WERI-Rb-1 (cell line): Measurements from ENCODE around the gene DENND1B.

Experiments
- DNase-seq: peaks from one replicate; pipeline ENCODE4 v3.0.0-alpha.2; 2020
- H3K27ac ChIP-seq: fragments of 250-450 bp; sonication (Bioruptor Pico); 2 replicates; pipeline ENCODE4 v1.5.1; 2020; ENCODE audit warnings: mild to moderate bottlenecking, moderate library complexity
- H3K27me3 ChIP-seq: fragments of 250-450 bp; sonication (Bioruptor Pico); 2 replicates; pipeline ENCODE4 v1.5.1; 2021; ENCODE audit warnings: mild to moderate bottlenecking, low read depth, moderate library complexity; ENCODE audit not compliant: insufficient read depth, severe bottlenecking
- H3K36me3 ChIP-seq: fragments of 250-450 bp; sonication (Bioruptor Pico); 2 replicates; pipeline ENCODE4 v1.5.1; 2020; ENCODE audit warnings: mild to moderate bottlenecking, moderate library complexity
- H3K4me3 ChIP-seq: 2 replicates; pipeline ENCODE4 v1.5.1; 2011; ENCODE audit warnings: low read depth, mild to moderate bottlenecking, control low read depth, low read length
- H3K9me3 ChIP-seq: fragments of 250-450 bp; sonication (Bioruptor Pico); 2 replicates; pipeline ENCODE4 v1.5.1; 2021; ENCODE audit warnings: mild to moderate bottlenecking, moderate library complexity; ENCODE audit not compliant: severe bottlenecking
- TF ChIP-seq, protein P1 (sequence below): IDR thresholded peaks from 2 replicates; pipeline ENCODE4 v1.5.1; 2011; ENCODE audit warnings: low read depth, mild to moderate bottlenecking, control low read depth, inconsistent platforms, low read length

The DENND1B gene

GRCh38 chr1:197800379-197801110, 25.3 kb upstream of the DENND1B start:
- no peak for DNase-seq
- Histone ChIP-seq H3K9me3 (peaks cover 22% of the 10 kb centered on the region), H3K4me3 (no peak overlapping the region), H3K27ac (no peak overlapping the region), H3K27me3 (no peaks in the 10 kb centered on the region), H3K36me3 (no peaks in the 10 kb centered on the region)
- TF ChIP-seq, protein P1, sequence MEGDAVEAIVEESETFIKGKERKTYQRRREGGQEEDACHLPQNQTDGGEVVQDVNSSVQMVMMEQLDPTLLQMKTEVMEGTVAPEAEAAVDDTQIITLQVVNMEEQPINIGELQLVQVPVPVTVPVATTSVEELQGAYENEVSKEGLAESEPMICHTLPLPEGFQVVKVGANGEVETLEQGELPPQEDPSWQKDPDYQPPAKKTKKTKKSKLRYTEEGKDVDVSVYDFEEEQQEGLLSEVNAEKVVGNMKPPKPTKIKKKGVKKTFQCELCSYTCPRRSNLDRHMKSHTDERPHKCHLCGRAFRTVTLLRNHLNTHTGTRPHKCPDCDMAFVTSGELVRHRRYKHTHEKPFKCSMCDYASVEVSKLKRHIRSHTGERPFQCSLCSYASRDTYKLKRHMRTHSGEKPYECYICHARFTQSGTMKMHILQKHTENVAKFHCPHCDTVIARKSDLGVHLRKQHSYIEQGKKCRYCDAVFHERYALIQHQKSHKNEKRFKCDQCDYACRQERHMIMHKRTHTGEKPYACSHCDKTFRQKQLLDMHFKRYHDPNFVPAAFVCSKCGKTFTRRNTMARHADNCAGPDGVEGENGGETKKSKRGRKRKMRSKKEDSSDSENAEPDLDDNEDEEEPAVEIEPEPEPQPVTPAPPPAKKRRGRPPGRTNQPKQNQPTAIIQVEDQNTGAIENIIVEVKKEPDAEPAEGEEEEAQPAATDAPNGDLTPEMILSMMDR: no peak

- H3K4me3 ChIP-seq: no peak overlapping the region
- TF ChIP-seq, protein P1: no peak
- peaks cover 22% of the 10 kb centered on the region for H3K9me3 ChIP-seq
- no peaks in the 10 kb centered on the region for H3K27me3 ChIP-seq
- no peak overlapping the region for H3K27ac ChIP-seq
- no peak for DNase-seq
- H3K36me3 ChIP-seq: no peaks in the 10 kb centered on the region
Observed at GRCh38 chr1:197799271-197799670, 24.0 kb upstream of the DENND1B start.

- Histone ChIP-seq H3K9me3 (peaks cover 22% of the 10 kb centered on the region), H3K27ac (no peak overlapping the region), H3K4me3 (no peak overlapping the region), H3K36me3 (no peaks in the 10 kb centered on the region), H3K27me3 (no peaks in the 10 kb centered on the region)
- TF ChIP-seq, protein P1: no peak
- no peak for DNase-seq
Observed at GRCh38 chr1:197798492-197798891, 23.2 kb upstream of the DENND1B start.

DNA sequence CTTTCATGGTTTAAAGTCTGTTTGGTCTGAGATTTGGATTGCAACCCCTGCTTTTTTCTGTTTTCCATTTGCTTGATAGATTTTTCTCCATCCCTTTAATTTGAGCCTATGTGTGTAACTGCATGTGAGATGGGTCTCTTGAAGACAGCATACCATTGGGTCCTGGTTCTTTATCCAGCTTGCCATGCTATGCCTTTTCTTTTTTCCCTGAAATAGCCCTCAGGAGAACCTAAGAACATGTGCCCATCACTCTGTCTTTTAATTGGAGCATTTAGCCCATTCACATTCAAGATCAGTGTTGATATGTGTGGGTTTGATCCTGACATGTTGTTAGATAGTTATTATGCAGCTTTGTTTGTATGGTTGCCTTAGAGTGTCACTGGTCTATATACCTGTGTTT, 21.7 kb upstream of the DENND1B start:
- no peak for DNase-seq
- no peak overlapping the region for H3K27ac ChIP-seq
- H3K9me3 ChIP-seq: peaks cover 18% of the 10 kb centered on the region
- no peaks in the 10 kb centered on the region for H3K27me3 ChIP-seq
- H3K4me3 ChIP-seq: no peak overlapping the region
- no peaks in the 10 kb centered on the region for H3K36me3 ChIP-seq
- TF ChIP-seq, protein P1: no peak

GRCh38 chr1:197788741-197789739, 13.8 kb upstream of the DENND1B start:
- TF ChIP-seq, protein P1: no peak

More at GRCh38 chr1:197788741-197789739, 13.8 kb upstream of the DENND1B start:
- Histone ChIP-seq H3K27me3 (no peaks in the 10 kb centered on the region), H3K27ac (no peak overlapping the region), H3K4me3 (no peak overlapping the region), H3K9me3 (no peaks in the 10 kb centered on the region), H3K36me3 (no peaks in the 10 kb centered on the region)
- no peak for DNase-seq
